Measurements from ENCODE around the gene MTCL1. TPM values are rescaled to one million over a fixed set of nuclear protein-coding genes. Genes with fewer than 3 reads are reported as not detected.

Gene MTCL1
- total and polyA plus RNA-seq, 2 experiments from 2014 or later: 10.6 to 19.7 TPM

- Histone ChIP-seq H3K36me3 (replicated peaks; ENCODE audit: insufficient read depth, low read depth) (no peaks in the 10 kb centered on the region), H3K4me2 (no peak overlapping the region), H3K27ac (no peak overlapping the region), H2AFZ (no peak overlapping the region), H3K9me2 (replicated peaks; ENCODE audit: insufficient read depth) (no peaks in the 10 kb centered on the region), H3K9me3 (ENCODE audit: low read depth) (no peaks in the 10 kb centered on the region), H3K4me3 (no peak overlapping the region), H4K20me1 (ENCODE audit: insufficient read depth, poor library complexity, severe bottlenecking) (no peaks in the 10 kb centered on the region), H3K79me2 (no peaks in the 10 kb centered on the region), H3K27me3 (no peaks in the 10 kb centered on the region), H3K4me1 (ENCODE audit: insufficient read depth) (no peaks in the 10 kb centered on the region)
- DNase-seq (ENCODE audit: low spot score): no peak
- TF ChIP-seq EZH2 (IDR thresholded peaks at IDR 0.05; ENCODE audit: borderline replicate concordance) (no peak), CTCF (IDR thresholded peaks at IDR 0.05; ENCODE audit: poor library complexity) (no peak), EZH2phosphoT487 (IDR thresholded peaks at IDR 0.05; ENCODE audit: low read depth, severe bottlenecking, unreplicated experiment) (no peak)
- 91% methylated on average over 6 of the region's 6 CpGs for WGBS (ENCODE audit: low lambda C conversion rate, missing lambda C conversion rate)
These were observed 141.9 kb downstream of the MTCL1 start for GRCh38 chr18:8847066-8847755.

GRCh38 chr18:8847900-8848299 lies 142.5 kb downstream of the MTCL1 start:
- DNase-seq (ENCODE audit: low spot score): no peak
- Histone ChIP-seq H3K36me3 (replicated peaks; ENCODE audit: insufficient read depth, low read depth) (no peaks in the 10 kb centered on the region), H3K27ac (no peak overlapping the region), H3K79me2 (no peaks in the 10 kb centered on the region), H3K9me3 (ENCODE audit: low read depth) (no peaks in the 10 kb centered on the region), H3K9me2 (replicated peaks; ENCODE audit: insufficient read depth) (no peaks in the 10 kb centered on the region), H3K4me1 (ENCODE audit: insufficient read depth) (no peaks in the 10 kb centered on the region), H4K20me1 (ENCODE audit: insufficient read depth, poor library complexity, severe bottlenecking) (no peaks in the 10 kb centered on the region), H2AFZ (no peak overlapping the region), H3K4me2 (no peak overlapping the region), H3K27me3 (no peaks in the 10 kb centered on the region), H3K4me3 (no peak overlapping the region)
- 86% methylated on average over 5 of the region's 5 CpGs for WGBS (ENCODE audit: low lambda C conversion rate, missing lambda C conversion rate)
- TF ChIP-seq EZH2phosphoT487 (IDR thresholded peaks at IDR 0.05; ENCODE audit: low read depth, severe bottlenecking, unreplicated experiment) (no peak), CTCF (IDR thresholded peaks at IDR 0.05; ENCODE audit: poor library complexity) (no peak), EZH2 (IDR thresholded peaks at IDR 0.05; ENCODE audit: borderline replicate concordance) (no peak)

- no peak overlapping the region for H3K4me3 ChIP-seq
- no peak overlapping the region for H2AFZ ChIP-seq
- no peaks in the 10 kb centered on the region for H4K20me1 ChIP-seq (ENCODE audit: insufficient read depth, poor library complexity, severe bottlenecking)
- H3K36me3 ChIP-seq (replicated peaks; ENCODE audit: insufficient read depth, low read depth): no peaks in the 10 kb centered on the region
- H3K4me2 ChIP-seq: no peak overlapping the region
- H3K4me1 ChIP-seq (ENCODE audit: insufficient read depth): no peaks in the 10 kb centered on the region
- no peak for DNase-seq (ENCODE audit: low spot score)
- WGBS (ENCODE audit: low lambda C conversion rate, missing lambda C conversion rate): 99% methylated on average over 3 of the region's 3 CpGs
- H3K27me3 ChIP-seq: no peaks in the 10 kb centered on the region
- TF ChIP-seq EZH2 (IDR thresholded peaks at IDR 0.05; ENCODE audit: borderline replicate concordance): no peak
- no peak for TF ChIP-seq EZH2phosphoT487 (IDR thresholded peaks at IDR 0.05; ENCODE audit: low read depth, severe bottlenecking, unreplicated experiment)
- TF ChIP-seq CTCF (IDR thresholded peaks at IDR 0.05; ENCODE audit: poor library complexity): no peak
- H3K27ac ChIP-seq: no peak overlapping the region
- H3K9me2 ChIP-seq (replicated peaks; ENCODE audit: insufficient read depth): no peaks in the 10 kb centered on the region
- H3K9me3 ChIP-seq (ENCODE audit: low read depth): no peaks in the 10 kb centered on the region
- H3K79me2 ChIP-seq: no peaks in the 10 kb centered on the region
These were observed 143.2 kb downstream of the MTCL1 start for GRCh38 chr18:8848541-8848940.

Data from hepatocyte (in vitro differentiated cells).